Measurements from ENCODE around the gene LTBP2. TPM values are rescaled to one million over a fixed set of nuclear protein-coding genes. Genes with fewer than 3 reads are reported as not detected.

The LTBP2 gene
- total and polyA plus RNA-seq, 7 donors: 0.46 to 71.2 (median 12.1) TPM

GRCh38 chr14:74577247-74577947 is 34.6 kb downstream of the LTBP2 start:
- H3K4me3 ChIP-seq: no peak overlapping the region
- H3K27me3 ChIP-seq: no peaks in the 10 kb centered on the region
- DNase-seq: peak; percentile 84
- no peaks in the 10 kb centered on the region for H3K36me3 ChIP-seq
- no peak overlapping the region for H3K27ac ChIP-seq
- 84 to 85% methylated on average over 11 of the region's 11 CpGs for WGBS, 2 donors
- TF ChIP-seq EP300 (IDR thresholded peaks at IDR 0.05): no peak
- TF ChIP-seq POLR2A (IDR thresholded peaks at IDR 0.05): no peak
- no peak for TF ChIP-seq CTCF (IDR thresholded peaks at IDR 0.05)
- intact Hi-C loops (cut with DNase I): no loop called here
- peaks cover 0 to 15% (median 11%) of the 10 kb centered on the region in 4 donors for H3K4me1 ChIP-seq
- no peaks in the 10 kb centered on the region for H3K9me3 ChIP-seq

GRCh38 chr14:74575936-74576335 is 36.1 kb downstream of the LTBP2 start:
- intact Hi-C loops (cut with DNase I): no loop called here
- WGBS, 2 donors: 87 to 88% methylated on average over 3 of the region's 3 CpGs
- DNase-seq: peak; percentile 35
- H3K27ac ChIP-seq: no peak overlapping the region
- peaks cover 0 to 27% (median 18%) of the 10 kb centered on the region in 4 donors for H3K4me1 ChIP-seq
- TF ChIP-seq POLR2AphosphoS5 (IDR thresholded peaks at IDR 0.05) (no peak), POLR2A (IDR thresholded peaks at IDR 0.05) (no peak), EP300 (IDR thresholded peaks at IDR 0.05) (no peak), CTCF (IDR thresholded peaks at IDR 0.05) (no peak)
- H3K27me3 ChIP-seq: no peaks in the 10 kb centered on the region
- no peaks in the 10 kb centered on the region for H3K9me3 ChIP-seq
- no peak overlapping the region for H3K4me3 ChIP-seq
- no peaks in the 10 kb centered on the region for H3K36me3 ChIP-seq

- TF ChIP-seq POLR2A (IDR thresholded peaks at IDR 0.05) (no peak), EP300 (IDR thresholded peaks at IDR 0.05) (no peak), POLR2AphosphoS5 (IDR thresholded peaks at IDR 0.05) (no peak), CTCF (IDR thresholded peaks at IDR 0.05) (no peak)
- WGBS, 2 donors: 85 to 91% methylated on average over 2 of the region's 2 CpGs
- Histone ChIP-seq H3K27me3 (no peaks in the 10 kb centered on the region), H3K36me3 (no peaks in the 10 kb centered on the region), H3K9me3 (no peaks in the 10 kb centered on the region), H3K4me3 (no peak overlapping the region), H3K27ac (no peak overlapping the region), H3K4me1 (peaks cover 0 to 31% (median 20%) of the 10 kb centered on the region in 4 donors)
- peak; percentile 40 for DNase-seq
- intact Hi-C loops (cut with DNase I): no loop called here
Observed at GRCh38 chr14:74575507-74575906, 36.5 kb downstream of the LTBP2 start.

GRCh38 chr14:74574706-74575105 is 37.3 kb downstream of the LTBP2 start:
- H3K9me3 ChIP-seq: no peaks in the 10 kb centered on the region
- peak; percentile 60 for DNase-seq
- TF ChIP-seq EP300 (IDR thresholded peaks at IDR 0.05) (no peak), POLR2AphosphoS5 (IDR thresholded peaks at IDR 0.05) (no peak)
- H3K27ac ChIP-seq: no peak overlapping the region
- no peak overlapping the region for H3K4me3 ChIP-seq
- 76 to 82% methylated on average over 6 of the region's 6 CpGs for WGBS, 2 donors
- H3K4me1 ChIP-seq: peaks cover 0 to 39% (median 23%) of the 10 kb centered on the region in 4 donors
- H3K27me3 ChIP-seq: no peaks in the 10 kb centered on the region
- no peaks in the 10 kb centered on the region for H3K36me3 ChIP-seq
- intact Hi-C loops (cut with DNase I): no loop called here

- H3K9me3 ChIP-seq: no peaks in the 10 kb centered on the region
- peak overlapping the region in 1 of 4 donors; percentile 86 for H3K27ac ChIP-seq
- no peaks in the 10 kb centered on the region for H3K36me3 ChIP-seq
- no peak overlapping the region for H3K4me3 ChIP-seq
- 75 to 83% methylated on average over 4 of the region's 4 CpGs for WGBS, 2 donors
- H3K4me1 ChIP-seq: peaks cover 0 to 43% (median 24%) of the 10 kb centered on the region in 4 donors
- TF ChIP-seq EP300 (IDR thresholded peaks at IDR 0.05) (no peak), CTCF (IDR thresholded peaks at IDR 0.05) (no peak), POLR2AphosphoS5 (IDR thresholded peaks at IDR 0.05) (no peak), POLR2A (IDR thresholded peaks at IDR 0.05) (no peak)
- no peak for DNase-seq
- intact Hi-C loops (cut with DNase I): no loop called here
- no peaks in the 10 kb centered on the region for H3K27me3 ChIP-seq
Observed at GRCh38 chr14:74574090-74574433, 38.0 kb downstream of the LTBP2 start.

Data from sigmoid colon (tissue), 7 donors.